Femur (tissue), 1 donor: ENCODE results near the gene SPRR2A.
"Not testable (repeated sequence)": the region's sequence is repeated elsewhere in the genome, so short reads cannot be mapped to it uniquely, and the experiment has no call there.

ENCODE experiments used
- DNase-seq: peaks from one replicate; pipeline ENCODE4 v3.0.0-alpha.2; 2017

Gene SPRR2A

DNA sequence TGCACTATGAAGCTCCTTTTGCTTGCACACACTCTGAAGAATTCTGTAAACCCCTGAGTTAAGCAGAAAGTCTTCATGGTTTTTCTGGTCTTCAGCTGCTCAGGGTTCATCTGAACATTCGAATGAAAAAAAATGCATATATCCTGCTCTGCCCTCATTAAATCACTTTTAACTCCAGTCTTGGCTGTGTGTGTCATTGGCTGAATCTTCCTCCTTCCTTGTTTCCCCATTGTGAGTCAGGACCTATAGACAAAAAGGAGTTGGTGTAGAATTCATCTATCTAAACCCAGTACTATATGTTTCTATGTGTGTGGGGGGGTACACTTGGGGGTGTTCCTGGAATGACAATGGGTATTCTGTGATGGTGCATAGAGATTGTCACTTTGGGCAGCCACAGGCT is 32.9 kb downstream of the SPRR2A start:
- DNase-seq = no peak

DNA sequence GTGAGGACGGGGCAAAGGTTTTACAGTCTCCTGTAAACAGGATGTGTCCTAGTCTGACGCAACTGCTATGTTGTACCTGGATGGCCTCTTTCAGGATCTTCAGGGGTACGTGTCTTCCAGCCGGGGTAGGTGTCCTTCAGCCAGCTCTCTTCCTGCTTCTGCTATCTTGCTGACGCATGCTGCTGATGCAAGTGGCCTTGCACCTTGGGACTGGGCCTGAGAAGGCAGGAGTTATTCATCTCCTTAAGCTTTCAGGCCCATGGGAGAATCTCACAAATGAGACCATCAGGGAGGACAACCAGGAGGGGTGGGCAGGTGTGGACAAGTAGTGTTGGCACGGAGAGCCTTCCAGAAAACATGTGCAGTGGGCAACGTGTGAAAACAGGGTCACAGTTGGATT is 34.2 kb downstream of the SPRR2A start:
- DNase-seq = no peak

DNA sequence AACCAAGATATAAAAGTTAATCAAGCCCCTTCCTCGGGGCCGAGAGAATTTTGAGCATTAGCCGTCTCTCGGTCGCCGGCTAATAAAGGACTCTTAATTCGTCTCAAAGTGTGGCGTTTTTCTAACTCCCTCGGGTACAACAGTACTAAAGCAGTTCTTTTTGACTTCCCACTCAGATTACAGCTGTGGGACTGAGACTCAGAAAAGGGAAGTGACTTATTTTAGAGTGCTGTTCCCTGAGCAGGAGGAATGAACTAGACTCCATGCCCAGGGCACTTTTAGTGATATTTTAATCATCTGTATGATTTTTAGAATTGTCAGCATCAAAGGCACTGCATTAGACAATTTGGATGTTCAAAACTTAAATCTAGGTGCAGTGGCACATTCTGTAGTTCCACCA is 35.0 kb downstream of the SPRR2A start:
- DNase-seq = not testable (repeated sequence)

DNA sequence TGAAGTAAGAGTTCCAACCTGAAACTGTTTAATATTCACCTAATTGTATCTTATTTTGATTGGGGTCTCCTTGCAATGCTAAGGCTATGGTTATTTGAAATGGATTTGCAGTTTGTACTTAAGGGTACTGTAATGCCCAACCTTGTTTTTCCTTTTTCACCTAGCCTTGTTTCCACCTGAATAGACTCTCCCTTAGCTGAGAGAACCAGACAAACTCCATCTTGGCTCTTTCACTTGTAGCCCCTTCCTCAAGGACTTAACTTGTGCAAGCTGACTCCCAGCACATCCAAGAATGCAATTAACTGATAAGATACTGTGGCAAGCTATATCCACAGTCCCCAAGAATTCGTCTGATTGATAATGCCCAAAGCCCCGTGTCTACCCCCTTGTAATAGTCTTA is 35.5 kb downstream of the SPRR2A start:
- DNase-seq = not testable (repeated sequence)

DNA sequence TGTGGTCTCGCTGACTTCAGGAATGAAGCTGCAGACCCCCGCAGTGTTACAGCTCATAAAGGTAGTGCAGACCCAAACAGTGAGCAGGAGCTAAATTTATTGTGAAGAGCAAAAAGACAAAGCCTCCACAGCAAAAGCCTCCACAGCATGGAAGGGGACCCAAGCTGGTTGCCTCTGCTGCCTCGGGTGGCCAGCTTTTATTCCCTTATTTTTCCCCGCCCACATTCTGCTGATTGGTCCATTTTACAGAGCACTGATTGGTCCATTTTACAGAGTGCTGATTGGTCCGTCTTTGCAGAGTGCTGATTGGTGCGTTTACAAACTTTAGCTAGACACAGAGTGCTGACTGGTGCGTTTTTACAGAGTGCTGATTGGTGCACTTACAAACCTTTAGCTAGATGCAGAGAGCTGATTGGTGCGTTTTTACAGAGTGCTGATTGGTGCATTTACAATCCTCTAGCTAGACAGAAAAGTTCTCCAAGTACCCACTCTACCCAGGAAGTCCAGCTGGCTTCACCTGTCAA is 46.0 kb downstream of the SPRR2A start:
- DNase-seq = not testable (repeated sequence)
